Vagina (tissue), 2 donors: ENCODE data around the gene CCKAR. TPM values are rescaled to one million over a fixed set of nuclear protein-coding genes. Genes with fewer than 3 reads are reported as not detected.

Experiments
- DNase-seq, 2 donors: peaks; one replicate each; pipeline ENCODE4 v3.0.0-alpha.2; 2017; ENCODE audit errors: extremely low spot score in 2 of 2
- H3K27ac ChIP-seq: fragments of 200-600 bp; sonication (generic); one replicate; pipeline ENCODE4 v1.5.1; 2019
- H3K27me3 ChIP-seq: fragments of 200-600 bp; sonication (generic); one replicate; pipeline ENCODE4 v1.5.1; 2019
- H3K36me3 ChIP-seq, 2 donors: fragments of 200-600 bp; sonication (generic); one replicate each; pipeline ENCODE4 v1.5.1; 2017 to 2019
- H3K4me1 ChIP-seq: fragments of 200-600 bp; sonication (generic); one replicate; pipeline ENCODE4 v1.5.1; 2019
- H3K4me3 ChIP-seq, 2 donors: fragments of 200-600 bp; sonication (generic); 1 replicate in 1 of 2; 2 replicates in 1 of 2; pipeline ENCODE4 v1.5.1; 2016 to 2019
- H3K9me3 ChIP-seq: fragments of 200-600 bp; sonication (generic); one replicate; pipeline ENCODE4 v1.5.1; 2019
- POLR2A ChIP-seq, 2 donors: fragments of 450-650 bp; IDR thresholded peaks; one replicate each; pipeline ENCODE4 v1.6.1; 2017; ENCODE audit warnings: antibody characterized with exemption in 2 of 2, mild to moderate bottlenecking in 2 of 2, moderate library complexity in 2 of 2
- POLR2AphosphoS5 ChIP-seq, 2 donors: sonication (generic); formaldehyde crosslinking; IDR thresholded peaks; one replicate each; pipeline ENCODE4 v1.9.0; 2017; ENCODE audit warnings: antibody characterized with exemption in 2 of 2, mild to moderate bottlenecking in 2 of 2, low read depth in 1 of 2; ENCODE audit not compliant: insufficient read depth in 1 of 2
- intact Hi-C: fragments of 100-400 bp; cut with DNase I; formaldehyde crosslinking; loops from one replicate; pipeline ENCODE4 v1.15.1; 2023
- total RNA-seq: library from RNA; depleted of rRNA; stranded (reverse); fragments of >200 nt; gene quantifications from one replicate; pipeline ENCODE4 v1.2.3, GENCODE V29; 2016
- TF ChIP-seq, protein P1 (sequence below), 3 experiments: fragments of 450-650 bp in 2 of 3; fragments of 200-600 bp in 1 of 3; sonication (generic) in 1 of 3; IDR thresholded peaks; one replicate each; pipeline ENCODE4 v1.5.1; 2017 to 2019; ENCODE audit warnings: antibody characterized with exemption in 3 of 3, mild to moderate bottlenecking in 2 of 3, moderate library complexity in 2 of 3

The CCKAR gene
- total RNA-seq, 1 donor from 2014 or later = 0.74 TPM

GRCh38 chr4:26520728-26521450, 30.6 kb upstream of the CCKAR start:
- Histone ChIP-seq H3K9me3 (no peaks in the 10 kb centered on the region), H3K4me3 (no peak overlapping the region), H3K4me1 (no peaks in the 10 kb centered on the region), H3K36me3 (no peaks in the 10 kb centered on the region), H3K27me3 (no peaks in the 10 kb centered on the region), H3K27ac (no peak overlapping the region)
- no peak for DNase-seq
- intact Hi-C loops = no loop called here
- TF ChIP-seq POLR2AphosphoS5 (IDR thresholded peaks at IDR 0.05; ENCODE audit: insufficient read depth in 1 of 2, low read depth in 1 of 2) (no peak), POLR2A (IDR thresholded peaks at IDR 0.05) (no peak)
- TF ChIP-seq, protein P1, sequence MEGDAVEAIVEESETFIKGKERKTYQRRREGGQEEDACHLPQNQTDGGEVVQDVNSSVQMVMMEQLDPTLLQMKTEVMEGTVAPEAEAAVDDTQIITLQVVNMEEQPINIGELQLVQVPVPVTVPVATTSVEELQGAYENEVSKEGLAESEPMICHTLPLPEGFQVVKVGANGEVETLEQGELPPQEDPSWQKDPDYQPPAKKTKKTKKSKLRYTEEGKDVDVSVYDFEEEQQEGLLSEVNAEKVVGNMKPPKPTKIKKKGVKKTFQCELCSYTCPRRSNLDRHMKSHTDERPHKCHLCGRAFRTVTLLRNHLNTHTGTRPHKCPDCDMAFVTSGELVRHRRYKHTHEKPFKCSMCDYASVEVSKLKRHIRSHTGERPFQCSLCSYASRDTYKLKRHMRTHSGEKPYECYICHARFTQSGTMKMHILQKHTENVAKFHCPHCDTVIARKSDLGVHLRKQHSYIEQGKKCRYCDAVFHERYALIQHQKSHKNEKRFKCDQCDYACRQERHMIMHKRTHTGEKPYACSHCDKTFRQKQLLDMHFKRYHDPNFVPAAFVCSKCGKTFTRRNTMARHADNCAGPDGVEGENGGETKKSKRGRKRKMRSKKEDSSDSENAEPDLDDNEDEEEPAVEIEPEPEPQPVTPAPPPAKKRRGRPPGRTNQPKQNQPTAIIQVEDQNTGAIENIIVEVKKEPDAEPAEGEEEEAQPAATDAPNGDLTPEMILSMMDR (IDR thresholded peaks at IDR 0.05) = no peak

DNA sequence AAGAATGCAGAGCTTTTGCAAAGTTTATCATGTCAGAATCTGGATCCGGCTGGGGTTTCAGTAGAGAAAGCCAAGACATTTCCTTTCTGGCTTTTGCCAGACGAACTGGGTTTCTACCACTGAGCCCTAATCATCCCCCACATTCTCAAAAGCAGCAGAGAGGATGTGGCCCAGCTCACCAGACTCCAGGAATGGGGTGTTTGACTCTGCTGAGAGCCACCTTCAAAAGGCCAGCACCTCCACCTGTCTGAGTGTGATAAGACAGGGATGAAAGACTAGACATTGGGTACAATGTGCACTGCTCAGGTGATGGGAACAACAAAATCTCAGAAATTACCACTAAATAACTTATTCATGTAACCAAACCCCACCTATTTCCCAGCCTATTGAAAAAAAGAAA, 25.7 kb upstream of the CCKAR start:
- no peak for TF ChIP-seq POLR2A (IDR thresholded peaks at IDR 0.05)
- TF ChIP-seq POLR2AphosphoS5 (IDR thresholded peaks at IDR 0.05; ENCODE audit: insufficient read depth in 1 of 2, low read depth in 1 of 2) = no peak
- TF ChIP-seq, protein P1 (IDR thresholded peaks at IDR 0.05) = no peak
- DNase-seq = peak in 1 of 2 donors; percentile 52
- H3K4me1 ChIP-seq = no peaks in the 10 kb centered on the region
- H3K9me3 ChIP-seq = no peaks in the 10 kb centered on the region
- intact Hi-C loops = no loop called here
- H3K4me3 ChIP-seq = no peak overlapping the region
- H3K27ac ChIP-seq = no peak overlapping the region
- H3K27me3 ChIP-seq = no peaks in the 10 kb centered on the region
- no peaks in the 10 kb centered on the region for H3K36me3 ChIP-seq

DNA sequence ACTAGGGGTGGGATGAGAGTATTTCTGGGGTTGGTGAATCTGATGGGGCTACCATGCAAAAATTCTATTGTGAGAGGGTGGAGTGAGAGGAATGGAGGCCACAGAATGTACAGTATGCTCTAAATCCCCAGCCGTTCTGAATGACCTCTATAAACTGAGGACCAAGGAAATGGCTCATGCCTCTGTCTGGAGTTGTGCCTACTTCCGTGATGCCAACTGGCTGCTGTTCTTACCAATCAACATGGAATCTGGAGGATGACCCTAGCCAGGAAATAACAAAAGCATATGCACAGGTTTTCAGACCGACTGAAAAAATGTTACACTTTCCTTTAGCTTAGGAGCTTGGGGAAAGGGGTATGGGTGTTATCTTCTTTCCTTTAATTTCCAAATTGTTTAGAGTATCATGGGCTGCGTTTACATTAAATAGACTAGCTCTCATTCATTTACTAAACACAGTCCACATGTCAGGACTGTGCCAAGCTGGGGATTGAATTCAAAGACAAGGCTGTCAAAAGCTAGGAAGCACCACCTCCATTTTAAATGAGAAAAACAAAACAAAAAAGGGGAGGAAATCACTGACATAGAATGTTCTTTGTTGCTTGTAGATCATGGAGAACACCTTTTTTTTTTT, 20.2 kb upstream of the CCKAR start:
- TF ChIP-seq POLR2AphosphoS5 (IDR thresholded peaks at IDR 0.05; ENCODE audit: insufficient read depth in 1 of 2, low read depth in 1 of 2) (no peak), POLR2A (IDR thresholded peaks at IDR 0.05) (no peak)
- TF ChIP-seq, protein P1 (IDR thresholded peaks at IDR 0.05) = no peak
- Histone ChIP-seq H3K36me3 (no peaks in the 10 kb centered on the region), H3K27ac (no peak overlapping the region), H3K4me1 (no peaks in the 10 kb centered on the region), H3K27me3 (no peaks in the 10 kb centered on the region), H3K4me3 (no peak overlapping the region), H3K9me3 (no peaks in the 10 kb centered on the region)
- DNase-seq = peak in 1 of 2 donors; percentile 44
- intact Hi-C loops = no loop called here

DNA sequence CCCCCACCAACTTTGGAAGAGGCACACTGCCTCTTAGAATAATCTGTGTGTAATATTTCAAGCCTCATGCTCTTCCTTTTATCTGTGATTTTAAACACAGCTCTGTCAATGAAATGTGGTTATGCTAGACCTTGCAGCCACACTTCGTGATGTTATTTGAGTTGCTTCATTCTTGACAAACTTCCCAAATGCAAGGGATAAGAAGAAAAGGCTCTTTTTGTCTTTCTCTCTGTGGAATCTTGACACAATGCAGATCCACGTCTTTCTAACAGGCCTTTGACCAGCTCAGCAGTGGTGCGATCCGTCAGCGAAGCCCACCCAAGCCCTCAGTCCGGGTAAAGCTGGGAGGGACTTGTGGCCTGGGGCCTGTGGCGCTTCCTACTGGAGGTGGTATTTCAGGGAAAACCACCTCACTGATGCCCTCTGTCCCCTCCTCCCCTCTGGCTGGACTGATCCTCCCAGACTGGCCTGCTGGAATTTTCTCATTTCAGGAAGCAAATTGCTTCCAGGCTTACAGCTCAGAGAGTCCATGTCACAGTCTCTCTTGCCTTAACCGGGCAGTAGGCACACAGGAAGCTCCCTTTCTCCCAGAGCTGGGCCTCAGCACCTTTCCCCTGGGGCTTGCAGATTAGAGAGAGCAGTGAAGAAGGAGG, 19.5 kb upstream of the CCKAR start:
- intact Hi-C loops = no loop called here
- Histone ChIP-seq H3K27ac (no peak overlapping the region), H3K36me3 (no peaks in the 10 kb centered on the region), H3K9me3 (no peaks in the 10 kb centered on the region), H3K4me3 (no peak overlapping the region), H3K4me1 (no peaks in the 10 kb centered on the region), H3K27me3 (no peaks in the 10 kb centered on the region)
- no peak for TF ChIP-seq POLR2AphosphoS5 (IDR thresholded peaks at IDR 0.05; ENCODE audit: insufficient read depth in 1 of 2, low read depth in 1 of 2)
- no peak for TF ChIP-seq POLR2A (IDR thresholded peaks at IDR 0.05)
- TF ChIP-seq, protein P1 (IDR thresholded peaks at IDR 0.05) = no peak
- DNase-seq = peak in 1 of 2 donors; percentile 32
